GM21737 (cell line): ENCODE measurements around the gene ZNRF3.

ENCODE experiments used
- ATAC-seq: cut with Tn5 transposase; IDR thresholded peaks from one replicate; pipeline ENCODE4 v1.9.1; 2021; ENCODE audit warnings: mild to moderate bottlenecking, moderate library complexity; ENCODE audit not compliant: unreplicated experiment

The ZNRF3 gene

DNA sequence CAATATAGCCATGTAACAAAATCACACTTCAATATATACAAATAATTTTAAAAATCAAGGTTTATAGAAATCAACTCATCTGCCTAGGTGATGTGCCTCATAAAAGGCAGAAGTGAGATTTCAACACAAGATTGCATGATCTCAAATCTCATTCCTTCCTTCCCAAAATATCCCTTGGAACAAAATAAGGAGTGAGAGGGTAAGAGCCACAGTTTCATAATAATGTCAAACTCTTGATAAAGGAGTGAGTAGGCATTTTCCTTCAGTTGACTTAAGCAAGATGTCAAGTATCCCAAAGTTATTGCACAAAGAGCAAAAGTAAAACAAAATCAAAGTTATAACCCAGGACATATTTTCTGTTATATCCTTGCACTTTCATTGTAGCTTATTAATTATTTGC lies 97.0 kb downstream of the ZNRF3 start:
- no peak for ATAC-seq

DNA sequence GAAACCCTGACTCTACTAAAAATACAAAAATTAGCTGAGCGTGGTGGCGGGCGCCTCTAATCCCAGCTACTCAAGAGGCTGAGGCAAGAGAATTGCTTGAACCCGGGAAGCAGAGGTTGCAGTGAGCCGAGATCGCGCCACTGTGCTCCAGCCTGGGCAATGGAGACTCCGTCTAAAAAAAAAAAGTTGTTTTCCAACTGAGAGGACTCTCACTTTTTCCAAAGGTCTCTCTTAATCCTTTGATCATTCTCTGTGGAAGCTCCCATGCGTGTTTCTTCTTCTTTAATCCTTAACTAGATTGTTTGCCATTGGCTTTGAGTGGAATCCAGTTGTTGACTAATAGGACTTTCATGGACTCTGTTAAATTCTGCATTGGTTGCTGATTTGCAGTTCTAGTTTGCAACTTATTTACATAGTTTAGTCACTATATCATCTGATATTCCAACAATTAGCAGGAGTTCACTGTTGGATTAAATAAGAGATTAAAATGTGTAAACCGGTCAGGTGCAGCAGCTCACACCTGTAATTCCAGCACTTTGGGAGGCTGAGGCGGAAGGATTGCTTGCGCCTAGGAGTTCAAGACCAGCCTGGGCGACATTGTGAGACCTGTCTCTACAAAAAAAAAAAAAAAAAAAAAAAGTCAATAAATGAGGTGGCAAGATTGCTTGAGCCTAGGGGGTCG lies 98.6 kb downstream of the ZNRF3 start:
- no peak for ATAC-seq

DNA sequence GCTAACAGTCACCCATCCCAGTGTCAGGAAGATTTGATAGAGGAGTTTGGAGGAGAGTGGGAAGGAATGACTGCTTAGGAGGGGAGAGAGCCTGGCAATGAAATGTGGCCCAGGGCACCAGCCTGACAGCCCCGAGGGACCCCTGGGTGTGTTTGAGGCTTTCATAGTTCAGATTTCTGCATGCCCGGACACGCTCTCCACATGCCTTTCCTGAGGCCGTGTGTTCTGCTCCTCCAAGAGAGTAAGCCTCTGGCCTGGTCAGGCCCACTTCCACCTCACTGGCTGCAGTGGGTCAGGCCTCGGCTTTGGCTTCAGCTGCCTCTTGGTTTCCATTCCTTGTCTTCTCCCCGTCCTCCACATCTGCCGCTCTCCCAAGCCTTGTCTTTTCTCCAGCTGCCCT lies 99.8 kb downstream of the ZNRF3 start:
- no peak for ATAC-seq

DNA sequence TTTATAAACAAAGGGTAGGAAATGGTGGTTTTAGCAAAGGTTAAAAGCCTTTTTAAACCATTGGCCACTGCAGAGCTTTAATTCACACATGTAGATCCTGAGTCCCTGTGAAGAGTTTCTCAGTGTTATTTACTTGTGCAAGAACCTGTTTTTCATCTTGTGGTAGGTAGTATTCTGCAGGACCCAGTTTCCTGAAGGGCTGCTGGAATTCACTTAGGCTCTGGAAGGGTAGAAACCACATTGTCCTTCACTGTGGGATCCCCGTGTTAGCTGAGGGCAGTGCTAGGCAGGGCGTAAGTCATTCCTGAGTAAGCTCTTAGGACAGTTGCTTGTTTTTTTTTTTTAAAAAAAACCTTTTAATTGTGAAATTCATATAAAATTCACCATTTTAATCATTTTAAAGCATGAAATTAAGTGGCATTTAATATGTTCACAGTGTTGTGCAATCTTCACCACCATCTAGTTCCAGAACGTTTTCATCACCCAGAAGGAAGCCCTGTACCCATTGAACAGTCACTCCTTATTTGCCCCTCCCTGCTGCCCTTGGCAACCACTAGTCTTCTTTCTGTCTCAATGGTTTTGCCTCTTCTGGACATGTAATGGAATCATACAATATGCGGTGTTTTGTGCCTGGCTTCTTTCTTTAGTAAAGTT lies 100.5 kb downstream of the ZNRF3 start:
- no peak for ATAC-seq

DNA sequence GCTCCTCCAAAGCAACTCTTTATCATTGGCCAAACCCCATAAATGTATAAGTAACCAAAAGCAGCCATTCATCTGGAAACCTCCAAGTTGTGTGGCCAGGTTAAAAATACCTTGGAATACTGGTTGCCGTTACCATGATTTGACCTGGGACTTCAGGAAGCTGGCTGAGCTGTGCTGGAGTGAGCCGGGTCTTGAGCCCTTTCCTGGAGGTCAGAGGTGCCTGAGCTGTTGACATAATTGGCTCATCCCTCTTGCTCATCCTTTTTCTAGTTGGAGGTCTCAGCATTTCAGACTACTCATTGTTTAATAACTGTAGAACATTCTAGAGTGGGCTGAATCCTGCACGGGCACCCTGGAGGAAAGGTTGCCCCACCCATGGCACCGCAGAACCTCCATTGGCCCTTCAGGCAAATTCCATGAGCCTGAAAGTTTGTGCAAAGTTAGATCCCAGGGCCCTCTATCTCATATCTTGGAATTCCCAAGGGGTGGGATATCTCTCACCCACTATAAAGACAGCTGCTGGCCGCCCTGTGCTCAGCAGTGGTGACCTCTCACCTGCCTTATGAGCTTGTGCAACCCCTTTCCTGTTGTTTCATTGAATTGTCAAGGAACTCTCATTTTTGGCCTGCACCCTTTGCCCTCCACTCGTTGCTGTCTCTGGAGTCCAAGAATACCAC lies 101.2 kb downstream of the ZNRF3 start:
- ATAC-seq: no peak

DNA sequence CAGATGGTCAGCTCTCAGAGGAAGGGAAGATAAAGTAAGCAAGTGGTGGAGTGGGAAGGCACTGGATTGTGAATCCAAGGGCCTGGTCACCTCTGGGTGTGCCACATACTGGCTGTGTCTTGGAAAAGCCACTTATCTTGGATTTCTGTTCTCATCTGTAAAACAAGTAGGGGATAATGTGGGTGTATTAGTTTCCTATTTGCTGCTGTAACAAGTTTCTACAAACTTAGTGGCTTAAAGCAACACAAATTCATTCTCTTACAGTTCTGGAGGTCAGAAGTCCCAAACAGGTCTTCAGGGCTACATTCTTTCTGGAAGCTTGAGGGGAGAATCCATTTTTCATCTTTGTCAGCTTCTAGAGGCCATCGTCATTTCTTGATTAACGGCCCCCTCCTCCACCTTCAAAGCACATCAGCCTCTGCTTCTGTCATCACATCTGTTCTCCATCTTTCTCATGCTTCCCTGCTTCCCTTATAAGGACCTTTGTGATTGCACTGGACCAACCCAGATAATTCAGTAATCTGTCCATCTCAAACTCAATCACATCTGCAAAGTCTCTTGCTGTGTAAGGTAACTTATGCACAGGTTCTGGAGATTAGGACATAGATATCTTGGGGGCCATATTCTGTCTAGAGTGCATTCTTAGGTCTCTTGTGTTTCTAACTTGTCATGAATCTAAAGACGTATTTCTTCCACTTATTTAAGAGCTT lies 102.4 kb downstream of the ZNRF3 start:
- ATAC-seq: no peak

DNA sequence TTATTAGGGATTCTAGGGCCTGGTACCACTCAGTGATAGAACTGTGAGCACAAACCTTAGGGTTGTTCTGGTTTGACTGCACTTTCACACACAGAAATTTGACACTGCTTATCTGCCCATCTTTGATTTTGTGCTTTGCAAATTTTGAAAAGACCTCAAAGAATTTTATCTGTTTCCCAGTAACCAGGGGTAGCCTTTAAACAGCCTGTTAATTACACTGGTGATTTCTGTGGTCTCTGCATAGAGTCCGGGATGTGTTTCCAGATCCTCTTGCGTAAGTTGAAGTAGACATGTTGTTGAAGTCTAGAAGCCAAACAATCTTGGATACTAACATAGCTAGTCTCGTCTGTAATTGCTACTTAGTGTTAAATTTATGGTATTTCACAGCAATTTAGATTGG lies 103.0 kb downstream of the ZNRF3 start:
- no peak for ATAC-seq

DNA sequence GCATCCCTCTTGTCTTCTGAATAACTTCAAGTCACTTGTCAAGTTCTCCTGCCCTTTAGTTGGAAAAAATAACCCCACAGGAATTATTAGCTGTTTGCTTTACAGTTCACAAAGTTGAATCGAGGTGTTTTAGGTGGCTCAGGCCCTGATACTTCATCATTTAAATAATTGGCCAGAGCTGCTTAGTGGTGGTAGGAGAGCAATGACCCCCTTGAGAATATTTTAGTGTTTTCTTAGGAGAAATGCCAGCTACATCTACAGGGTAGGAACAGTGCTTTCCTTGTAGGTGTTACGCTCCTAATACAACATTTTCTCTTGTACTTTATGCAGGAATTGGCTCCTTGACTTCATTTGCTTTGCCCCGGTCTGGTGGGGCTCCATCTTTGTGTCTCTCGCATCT lies 105.1 kb downstream of the ZNRF3 start:
- ATAC-seq: no peak

DNA sequence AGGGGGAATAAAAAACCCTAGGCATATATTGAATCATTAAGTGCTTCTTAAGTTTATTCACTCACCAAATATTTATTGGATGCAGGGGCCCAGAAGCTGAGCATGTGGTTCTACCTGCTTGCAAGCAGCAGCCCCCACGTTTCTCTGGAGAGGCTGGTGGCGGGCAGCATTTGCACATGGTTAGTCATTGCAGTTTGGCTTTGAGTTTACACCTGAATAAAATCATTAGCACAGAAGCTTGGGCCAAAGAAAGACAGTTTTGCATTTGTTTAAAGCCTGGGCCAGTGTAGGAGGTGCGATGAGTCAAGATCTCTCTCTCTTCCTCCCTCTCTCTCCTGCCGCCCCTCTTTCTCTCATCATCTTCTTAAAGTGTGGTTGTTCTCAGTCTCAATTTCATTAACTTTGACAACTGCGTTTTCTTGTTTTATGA lies 105.7 kb downstream of the ZNRF3 start:
- no peak for ATAC-seq

DNA sequence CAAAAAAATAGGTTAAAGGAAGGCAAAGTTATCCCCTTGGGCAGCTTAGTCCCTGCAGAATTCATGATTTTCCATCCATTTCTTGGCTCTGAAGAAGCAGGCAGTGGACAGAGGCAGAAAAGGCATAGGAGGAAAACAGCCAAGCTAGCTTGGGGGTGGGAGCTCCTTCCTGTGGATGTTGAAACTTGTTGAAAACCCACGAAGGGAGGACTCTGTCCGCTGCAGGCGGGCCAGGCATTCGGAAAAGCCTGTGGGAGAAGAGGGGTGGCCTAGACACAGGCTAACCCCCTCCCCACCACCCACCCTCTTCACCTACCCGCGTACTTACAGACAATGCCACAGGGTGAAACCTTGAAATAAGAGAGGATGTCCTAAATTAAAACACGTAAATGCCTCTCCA lies 106.1 kb downstream of the ZNRF3 start:
- ATAC-seq: no peak

DNA sequence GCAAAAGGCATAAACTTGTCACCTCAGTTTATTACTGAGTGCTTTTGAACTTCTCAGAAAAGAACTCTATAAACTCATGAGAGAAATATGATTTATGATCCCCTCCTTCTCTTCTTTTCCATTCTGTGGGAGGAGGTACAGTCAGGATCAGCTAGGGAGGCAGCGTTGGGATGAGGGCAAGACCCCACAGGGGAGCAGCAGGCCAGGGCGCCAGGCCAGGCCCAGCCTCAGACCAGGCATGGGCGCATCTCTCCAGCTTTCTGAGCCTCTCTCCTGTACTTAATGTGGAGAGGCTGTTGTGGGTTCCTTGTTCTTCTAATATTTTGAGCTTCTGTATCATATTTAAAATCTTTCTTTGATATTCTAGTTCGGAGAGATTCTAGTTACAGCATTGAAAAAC lies 106.5 kb downstream of the ZNRF3 start:
- ATAC-seq: no peak

DNA sequence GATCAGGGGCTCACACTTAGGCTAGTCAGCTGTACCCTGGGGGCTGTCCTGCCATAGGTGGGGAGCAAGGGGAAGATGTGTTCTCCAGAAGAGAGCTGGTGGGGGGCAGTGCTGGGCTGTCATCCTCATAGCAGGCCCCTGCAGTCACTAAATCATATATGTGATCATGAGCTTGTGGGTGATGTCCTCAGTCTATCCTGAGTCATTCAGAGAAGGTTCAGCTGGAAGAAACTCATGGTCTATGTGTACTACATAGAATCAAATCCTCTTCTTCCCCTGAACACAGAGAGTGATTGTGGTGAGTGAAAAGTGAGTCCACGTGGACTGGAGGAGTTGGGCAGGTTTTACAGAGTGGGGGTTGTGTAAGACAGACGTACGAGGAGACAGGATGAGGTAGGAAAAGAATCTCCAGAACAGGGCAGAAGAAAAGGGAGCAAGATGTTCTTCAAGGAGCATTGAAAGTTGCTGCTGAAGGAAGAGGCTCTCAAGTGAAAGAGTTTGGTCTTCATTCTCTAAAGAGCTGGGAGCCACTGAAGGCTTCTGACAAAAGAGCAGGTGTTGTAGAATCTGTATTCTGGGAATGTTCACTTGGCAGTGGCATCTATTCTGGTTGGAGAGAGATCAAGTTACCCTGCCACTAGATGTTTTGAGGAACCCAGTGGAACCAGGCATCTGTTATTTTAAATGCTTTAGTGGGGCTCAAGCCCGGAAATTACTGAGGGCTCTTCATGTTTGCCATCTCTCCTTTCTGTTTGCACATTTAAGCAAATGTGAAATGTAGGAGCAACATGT lies 109.4 kb downstream of the ZNRF3 start:
- no peak for ATAC-seq

DNA sequence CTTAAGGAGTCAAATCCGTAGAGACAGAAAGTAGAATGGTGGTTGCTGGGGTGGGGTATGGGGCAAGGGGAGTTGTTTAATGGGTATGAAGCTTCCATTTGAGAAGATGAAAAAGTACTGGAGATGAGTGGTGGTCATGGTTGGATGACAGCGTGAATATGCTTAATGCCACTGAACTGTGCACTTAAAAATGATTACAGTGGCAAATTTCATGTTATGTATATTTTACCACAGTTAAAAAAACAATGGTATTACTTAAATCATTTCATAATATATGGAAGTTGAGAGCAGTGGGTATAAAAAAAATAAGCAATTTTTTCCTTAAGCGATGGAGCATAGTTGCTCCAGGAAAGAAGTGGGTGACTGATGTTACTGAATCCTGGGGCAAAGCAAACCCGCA lies 111.2 kb downstream of the ZNRF3 start:
- no peak for ATAC-seq

DNA sequence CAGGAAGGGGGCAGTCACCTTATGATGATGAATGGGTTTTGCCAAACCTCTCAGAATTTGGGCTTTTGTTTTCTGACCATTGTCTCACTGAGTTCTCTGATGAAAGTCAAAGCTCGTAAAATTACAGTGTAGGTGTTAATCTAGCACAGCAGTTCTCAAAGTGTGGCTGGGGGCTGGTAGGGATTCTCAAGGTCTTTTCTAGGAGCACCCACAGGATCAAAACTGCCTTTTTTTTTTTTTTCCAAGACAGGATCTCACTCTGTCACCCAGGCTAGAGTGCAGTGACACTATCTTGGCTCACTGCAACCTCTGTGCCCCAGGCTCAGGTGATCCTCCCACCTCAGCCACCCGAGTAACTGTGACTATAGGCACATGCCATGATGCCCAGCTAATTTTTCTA lies 112.2 kb downstream of the ZNRF3 start:
- no peak for ATAC-seq

DNA sequence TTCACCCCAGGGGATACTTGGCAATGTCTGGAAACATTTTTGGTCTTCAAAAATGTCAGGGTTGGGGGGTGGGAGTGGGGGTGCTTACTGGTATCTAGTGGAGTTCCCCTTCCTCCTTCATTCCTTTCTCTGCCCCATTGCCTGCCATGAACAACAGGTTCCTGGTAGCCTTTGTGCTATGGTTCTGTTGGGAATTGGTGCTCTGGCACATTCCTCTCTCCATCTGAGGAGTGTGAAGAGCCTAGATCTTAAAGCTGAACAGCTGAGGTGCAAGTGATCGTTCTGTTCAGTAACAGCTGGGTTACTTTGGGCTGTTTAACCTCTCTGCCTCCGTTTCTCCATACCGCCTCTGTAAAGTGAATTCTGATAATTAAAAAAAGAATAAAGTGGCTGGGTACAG lies 114.0 kb downstream of the ZNRF3 start:
- ATAC-seq: no peak

DNA sequence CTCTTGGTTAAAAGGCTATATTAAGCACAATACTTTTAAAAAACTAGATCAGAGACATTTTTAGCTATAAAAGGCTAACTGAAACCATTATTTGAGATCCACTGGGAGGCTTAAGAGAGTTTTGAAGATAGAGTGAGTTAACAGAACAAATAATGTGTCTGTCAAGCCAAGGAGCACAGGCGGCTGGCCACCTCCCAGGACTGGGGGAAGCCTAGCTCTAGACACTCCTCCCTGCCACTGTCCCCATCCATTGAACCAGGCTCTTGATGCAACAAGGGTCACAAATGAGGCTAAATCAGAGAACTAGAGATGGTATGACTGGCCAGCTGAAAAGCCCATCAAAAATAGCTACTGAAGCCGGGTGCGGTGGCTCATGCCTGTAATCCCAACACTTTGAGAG lies 115.3 kb downstream of the ZNRF3 start:
- ATAC-seq: no peak

DNA sequence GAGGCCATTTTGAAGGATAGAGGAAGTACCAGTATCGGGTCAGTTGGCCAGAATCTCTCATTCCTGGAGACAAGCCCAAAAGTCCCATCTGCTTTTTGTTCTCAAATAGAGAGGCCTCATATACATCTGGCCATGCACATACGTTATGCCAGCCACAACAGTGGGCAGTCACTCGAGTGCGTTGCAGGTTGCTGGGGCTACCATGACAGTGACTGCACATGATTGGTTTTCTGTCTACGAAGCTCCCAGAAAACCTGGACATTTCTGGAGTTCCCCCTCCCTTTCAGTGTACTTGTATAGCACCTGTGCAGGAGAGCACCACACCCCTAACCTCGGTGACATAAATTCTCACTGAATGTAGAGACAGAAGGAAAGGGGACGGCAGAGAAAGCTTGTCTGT lies 116.1 kb downstream of the ZNRF3 start:
- ATAC-seq: no peak

DNA sequence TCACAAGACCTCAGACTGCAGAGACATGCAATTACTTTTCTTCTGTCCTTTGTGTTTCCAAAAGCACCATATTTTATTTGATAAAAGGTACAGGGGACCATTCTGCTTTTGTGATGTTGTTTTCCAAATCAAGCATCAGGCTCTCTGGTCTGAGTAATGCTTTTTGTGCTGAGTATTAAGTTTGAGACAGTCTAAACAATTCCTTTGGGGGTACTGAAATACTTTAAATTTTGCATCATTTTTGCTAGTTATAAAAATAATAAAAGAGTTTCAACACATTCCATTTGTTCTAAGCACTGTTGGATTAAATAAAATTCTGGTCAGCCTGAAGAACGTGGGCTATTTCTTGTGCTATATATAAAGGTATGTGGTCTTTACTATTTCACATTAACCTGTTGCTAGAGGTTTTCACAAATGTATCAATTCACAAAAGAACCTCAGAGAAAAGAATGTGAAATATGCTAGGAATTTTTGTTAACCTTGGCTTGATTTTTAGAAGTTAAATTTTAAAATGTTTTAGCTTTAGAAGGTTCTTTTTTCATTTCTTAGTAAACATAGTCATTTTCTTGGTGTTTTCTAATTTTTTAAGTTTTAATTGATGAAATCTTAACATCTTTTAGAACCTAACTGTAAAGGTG lies 116.7 kb downstream of the ZNRF3 start:
- no peak for ATAC-seq

DNA sequence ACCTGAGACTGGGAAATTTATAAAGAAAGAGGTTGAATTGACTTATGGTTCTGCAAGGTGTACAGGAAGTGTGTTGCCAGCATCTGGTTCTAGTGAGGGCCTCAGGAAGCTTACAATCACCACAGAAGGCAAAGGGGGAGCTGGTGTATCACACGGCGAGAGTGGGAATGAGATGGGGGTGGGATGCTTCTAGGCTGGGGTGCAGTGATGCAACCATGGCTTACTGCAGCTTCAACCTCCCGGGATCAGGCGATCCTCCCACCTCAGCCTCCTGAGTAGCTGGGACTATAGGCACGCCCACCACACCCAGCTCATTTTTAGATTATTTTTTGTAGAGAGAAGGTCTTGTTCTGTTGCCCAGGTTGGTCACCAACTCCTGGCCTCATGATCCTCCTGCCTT lies 117.3 kb downstream of the ZNRF3 start:
- ATAC-seq: no peak

DNA sequence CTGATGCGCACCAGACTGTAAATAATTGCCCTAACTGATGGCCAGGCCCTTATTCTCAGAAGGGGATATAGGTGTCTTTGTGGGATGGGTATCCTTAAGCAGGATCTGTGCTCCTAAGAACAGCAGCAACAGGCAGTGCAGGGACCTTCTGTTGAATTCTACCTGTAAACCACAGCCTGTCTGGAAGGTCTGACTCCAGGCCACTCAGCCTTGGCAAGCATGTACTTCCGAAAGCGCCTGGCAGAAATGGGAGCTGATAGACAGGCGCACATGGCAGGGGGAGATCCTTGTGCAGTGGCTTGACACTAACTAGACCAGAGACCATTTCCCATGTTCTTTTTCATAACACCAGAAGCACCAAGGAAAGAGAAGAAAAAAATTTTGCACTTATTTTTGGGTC lies 119.2 kb downstream of the ZNRF3 start:
- no peak for ATAC-seq
